HG03066 (cell line): ENCODE results near the gene SHC4.
"Not testable (repeated sequence)": the region's sequence is repeated elsewhere in the genome, so short reads cannot be mapped to it uniquely, and the experiment has no call there.

Source experiments
- ATAC-seq: cut with Tn5 transposase; IDR thresholded peaks from one replicate; pipeline ENCODE4 v1.9.1; 2021; ENCODE audit warnings: low read depth; ENCODE audit not compliant: unreplicated experiment

SHC4 gene

DNA sequence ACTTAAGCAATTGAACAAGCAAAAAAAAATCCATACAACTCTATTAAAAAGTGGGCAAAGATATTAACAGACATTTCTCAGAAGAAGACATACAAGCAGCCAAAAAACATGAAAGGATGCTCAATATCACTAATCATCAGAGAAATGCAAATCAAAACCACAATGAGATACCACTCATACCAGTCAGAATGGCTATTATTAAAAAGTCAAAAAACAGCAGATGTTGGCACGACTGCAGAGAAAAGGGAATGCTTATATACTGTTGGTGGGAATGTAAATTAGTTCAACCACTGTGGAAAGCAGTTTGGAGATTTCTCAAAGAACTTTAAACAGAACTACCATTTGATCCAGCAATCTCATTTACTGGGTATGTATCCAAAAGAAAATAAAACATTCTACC lies 7.2 kb upstream of the SHC4 start:
- not testable (repeated sequence) for ATAC-seq

DNA sequence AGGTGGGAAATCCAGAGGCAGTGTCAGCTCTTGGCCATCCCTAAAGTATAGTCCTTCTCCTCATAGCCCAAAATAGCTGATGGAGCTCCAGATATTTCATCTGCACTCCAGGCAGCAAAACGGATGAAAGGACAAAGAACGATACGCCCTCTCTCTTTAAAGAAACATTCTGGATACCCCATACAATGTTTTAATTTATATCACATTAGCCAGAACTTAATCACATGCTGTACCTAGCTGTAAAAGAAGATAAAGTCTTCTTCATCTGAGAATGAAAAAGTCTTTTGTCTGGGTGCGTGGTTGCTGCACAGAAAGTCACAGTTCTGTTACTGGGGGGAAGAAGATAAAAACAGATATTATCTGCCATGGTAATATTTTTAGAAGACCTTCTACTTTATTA lies 4.3 kb upstream of the SHC4 start:
- ATAC-seq = no peak

DNA sequence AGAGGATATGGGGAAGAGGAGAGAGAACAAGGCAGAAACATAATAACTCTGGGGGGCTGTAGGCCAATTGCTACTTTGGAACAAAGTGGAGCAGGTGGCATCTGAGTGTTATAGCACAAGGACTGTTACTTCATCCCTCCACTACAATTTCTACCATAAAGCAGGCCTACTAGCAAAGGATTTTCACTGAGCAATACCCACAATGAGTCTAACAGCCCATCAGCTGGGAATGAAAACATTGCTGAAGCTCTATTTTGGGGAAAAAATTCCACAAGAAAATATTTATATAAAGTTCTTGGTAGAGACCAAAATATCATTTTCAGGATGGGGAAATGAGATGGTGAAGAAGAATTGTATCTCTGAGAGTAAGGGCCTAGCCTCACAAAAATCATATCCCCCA lies 3.6 kb upstream of the SHC4 start:
- no peak for ATAC-seq

DNA sequence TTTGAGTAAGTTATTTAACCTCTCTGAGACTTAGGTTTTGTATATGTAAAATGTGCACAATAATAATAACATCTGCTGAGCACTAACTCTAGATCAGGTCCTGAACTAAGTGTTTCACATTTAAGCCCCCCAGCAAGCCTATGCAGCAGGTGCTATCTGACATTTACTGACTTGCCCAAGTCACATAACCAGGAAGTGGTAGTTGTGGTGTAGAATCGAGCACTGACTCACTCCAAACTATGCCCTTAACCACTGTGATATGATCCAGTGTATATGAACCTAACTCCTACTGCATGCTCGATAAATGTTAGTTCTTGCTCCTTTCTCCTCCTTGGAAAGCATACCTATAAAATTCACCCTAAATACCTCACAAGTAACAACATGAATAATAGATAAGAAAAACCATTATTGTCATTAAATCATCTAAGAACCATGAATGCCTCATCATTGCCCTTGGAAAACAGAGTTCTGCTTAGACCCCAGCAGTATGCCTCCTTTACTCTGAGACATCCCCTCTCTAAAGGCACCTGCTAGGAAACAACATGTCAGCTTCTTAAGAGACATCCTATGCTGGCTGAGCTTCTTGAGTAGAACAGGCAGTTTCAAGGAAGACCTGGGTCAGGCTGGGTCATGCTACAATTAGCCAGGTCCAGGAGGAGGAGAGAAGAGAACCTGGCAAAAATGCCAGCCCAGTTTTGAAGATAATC lies 3.0 kb upstream of the SHC4 start:
- ATAC-seq = peak; percentile 61

DNA sequence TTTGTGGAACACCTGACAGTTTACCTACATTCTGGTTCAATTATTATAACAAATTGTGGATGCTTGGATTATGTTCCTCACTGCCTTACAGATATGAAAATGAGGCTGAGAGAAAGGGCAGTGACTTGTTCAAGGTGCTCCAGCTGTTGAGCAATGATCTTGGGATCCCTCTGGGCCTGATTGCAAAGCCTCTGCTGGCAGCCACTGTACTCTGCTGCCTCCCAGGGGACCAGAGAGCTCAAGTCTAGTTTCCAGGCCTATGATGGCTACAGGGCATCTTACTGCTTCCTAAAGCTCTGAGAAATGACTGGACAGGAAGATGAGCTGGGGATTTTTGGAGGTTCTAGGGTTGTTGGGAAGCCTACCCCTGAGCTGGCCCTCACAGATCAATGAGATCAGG lies 2.3 kb upstream of the SHC4 start:
- no peak for ATAC-seq

DNA sequence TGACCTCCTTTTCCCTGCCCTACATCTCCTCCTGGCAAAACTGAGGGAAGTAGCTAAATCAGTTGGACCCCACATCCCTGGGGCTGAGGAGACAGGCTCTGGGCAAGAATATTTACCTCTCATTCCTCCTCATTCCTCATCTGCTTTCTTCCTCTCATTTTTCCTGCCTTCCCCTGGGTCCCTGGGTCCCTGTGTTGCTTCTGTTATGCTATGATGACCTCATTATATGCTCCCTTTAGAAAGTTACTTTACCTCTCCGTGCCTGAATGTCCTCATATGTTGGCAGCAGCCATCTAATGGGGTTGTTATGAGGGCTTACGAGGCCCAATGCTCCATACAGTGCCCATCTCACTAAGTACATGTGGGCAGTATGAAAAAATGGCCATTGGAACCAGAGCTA lies 1.2 kb upstream of the SHC4 start:
- no peak for ATAC-seq

DNA sequence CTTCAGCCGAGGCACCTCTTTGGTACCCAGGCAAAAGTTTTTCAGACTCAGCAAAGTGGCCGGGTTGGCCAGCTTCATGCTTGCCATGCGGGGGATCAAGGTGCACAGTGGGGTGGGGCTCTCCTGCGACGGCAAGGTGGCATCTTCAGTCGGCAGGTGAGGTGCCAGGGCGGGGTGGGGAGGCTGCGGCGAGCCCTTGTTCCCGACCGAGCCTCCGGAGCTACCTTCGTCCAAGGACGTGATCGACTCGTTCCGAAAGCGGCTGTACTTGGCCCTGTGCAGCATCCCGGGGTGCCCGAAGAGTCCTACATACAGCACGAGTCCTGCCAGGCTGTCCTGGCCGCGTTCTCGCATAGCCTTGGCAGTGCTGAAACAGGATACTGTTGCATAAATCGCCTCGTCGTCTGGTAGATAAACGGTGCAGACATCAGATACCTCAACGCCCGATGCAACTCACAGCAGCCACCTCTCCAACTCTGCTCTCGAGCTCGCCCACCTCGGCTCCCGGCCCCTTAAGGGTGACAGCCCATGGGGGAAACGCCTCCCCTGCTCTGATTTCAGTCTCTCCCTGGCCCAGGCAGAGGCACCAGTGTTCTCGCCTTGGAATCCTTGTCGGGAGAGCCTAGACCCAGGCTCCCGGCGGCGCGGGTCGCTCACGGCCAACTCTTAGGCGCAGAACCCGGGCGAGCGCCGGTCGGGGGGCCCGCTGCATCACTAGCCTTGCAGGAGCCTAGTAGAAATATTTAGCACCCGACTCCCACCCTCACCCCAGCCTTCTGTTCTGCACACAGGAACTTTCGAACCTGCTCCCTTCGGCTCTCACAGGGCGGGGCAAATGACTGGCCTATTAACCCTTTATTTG lies 826 bp downstream of the SHC4 start:
- no peak for ATAC-seq

DNA sequence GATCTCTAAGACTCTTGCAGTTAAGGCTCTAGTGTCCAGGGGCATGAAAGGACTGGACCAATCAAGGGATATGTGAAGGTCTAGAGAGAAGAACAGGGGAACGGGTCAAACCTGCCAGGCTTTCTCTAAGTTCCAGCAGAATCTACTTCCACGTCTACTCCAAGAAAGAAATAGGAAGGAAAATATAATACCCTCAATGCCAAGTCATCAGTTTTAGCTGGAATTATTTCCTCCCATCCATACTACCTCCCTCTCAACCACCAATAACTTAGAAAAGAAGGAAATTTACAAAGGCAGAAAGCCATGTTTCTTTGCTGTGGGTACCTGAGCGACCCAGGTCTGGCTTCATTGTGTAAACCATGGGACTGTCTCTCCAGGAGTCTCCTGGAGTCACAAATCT lies 7.8 kb downstream of the SHC4 start:
- ATAC-seq = no peak

DNA sequence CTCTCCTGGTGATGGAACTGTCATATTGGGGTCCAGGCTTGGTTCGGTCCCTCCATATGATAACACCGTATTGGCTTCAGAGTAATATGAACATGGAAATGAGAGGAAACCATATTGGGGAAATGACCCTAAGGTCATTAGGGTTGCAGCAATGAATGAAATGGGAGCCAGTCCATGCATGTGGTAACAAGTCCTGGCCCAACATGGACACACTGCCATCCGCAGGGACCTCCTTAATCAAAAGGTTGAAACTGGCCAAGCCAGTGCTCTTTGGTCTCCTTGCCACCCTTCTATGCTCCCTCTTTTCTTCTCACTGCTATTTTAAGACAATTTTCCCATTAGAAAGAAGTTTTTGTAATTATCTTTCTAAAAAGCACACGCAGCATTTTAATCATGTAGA lies 8.3 kb downstream of the SHC4 start:
- ATAC-seq = no peak

DNA sequence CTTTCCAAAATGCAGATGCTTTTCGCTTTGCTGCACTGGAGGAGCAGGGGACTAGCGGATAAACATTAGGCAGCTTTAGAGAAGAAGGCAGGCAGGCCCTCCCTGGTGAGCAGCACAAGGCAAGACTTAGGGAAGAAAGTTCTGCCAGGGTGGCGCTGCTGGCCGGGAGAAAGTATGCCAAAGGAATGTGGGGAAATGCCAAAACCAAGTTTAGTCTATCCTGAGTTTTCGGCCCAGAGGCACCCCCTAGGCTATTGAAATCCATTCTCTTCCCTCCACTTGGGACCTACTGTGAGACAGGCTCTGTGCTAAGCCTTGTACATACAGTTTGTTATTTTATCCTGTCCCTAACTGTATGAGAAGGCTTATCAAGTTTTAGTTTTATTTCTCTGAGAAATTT lies 9.2 kb downstream of the SHC4 start:
- ATAC-seq = no peak

DNA sequence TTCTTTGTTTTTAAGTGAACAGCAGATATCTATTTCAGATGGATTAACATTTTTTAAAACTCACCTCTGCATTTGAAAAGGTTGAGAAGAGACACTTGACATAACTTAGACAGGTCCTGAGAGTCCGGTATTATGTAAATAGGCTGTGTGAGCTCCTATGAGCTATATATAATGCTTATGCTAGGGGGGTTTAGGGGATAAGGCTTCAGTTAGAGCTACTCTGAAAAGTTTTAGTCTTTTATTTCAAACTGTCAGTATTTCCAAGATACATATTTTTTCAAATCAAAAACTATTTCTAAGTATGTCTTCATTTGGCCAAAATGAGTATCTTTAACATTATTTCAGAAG lies 16.9 kb downstream of the SHC4 start:
- no peak for ATAC-seq

DNA sequence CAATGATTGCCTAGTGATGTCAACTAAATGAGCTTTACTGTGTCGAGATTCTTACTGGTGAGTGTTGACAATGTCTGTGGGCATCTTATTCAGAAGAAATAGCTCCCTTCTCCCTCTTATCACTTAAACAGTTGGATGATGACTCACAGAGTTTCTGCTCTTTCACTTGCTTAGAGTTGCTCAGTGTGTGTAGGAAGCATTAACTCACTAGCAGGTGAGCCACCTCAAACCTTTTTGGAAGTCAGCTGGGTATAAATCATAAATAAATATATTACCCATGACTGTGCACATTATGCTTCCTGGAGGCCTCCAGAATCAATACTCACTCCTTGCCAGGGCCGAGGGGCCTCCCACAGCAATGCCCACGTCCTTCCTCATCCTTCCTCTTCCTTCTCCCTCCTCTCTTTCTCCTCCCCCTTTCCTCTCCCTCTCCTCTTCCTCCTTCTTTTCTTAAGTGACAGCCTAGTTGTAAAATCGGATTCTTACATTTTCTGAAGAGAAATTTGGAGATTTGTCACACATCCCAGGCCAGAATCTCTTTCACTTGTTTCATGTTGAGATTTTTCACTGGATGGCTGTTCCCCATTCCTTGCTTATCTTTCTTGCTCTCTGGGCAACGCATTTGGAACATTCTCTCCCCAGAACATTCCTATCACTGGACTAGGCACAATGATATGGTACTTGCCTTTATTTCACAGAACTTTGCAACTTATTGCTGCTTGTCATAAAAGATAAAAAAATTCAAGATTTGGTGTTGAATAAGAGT lies 17.5 kb downstream of the SHC4 start:
- no peak for ATAC-seq

DNA sequence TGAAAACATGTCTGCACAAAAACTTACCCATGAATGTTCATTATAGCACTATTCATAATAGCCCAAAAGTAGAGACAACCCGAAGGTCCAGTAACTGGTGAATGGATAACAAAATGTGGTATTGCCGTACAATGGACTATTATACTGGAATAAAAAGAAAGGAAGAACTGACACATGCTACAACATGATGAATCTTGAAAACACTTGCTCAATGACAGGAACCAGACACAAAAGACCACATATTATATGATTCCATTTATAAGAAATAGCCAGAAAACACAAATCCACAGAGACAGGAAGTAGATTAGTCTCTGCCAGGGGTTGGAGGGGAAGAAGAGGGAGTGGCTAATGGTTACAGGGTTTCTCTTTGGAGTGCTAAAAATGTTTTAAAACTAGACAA lies 18.3 kb downstream of the SHC4 start:
- no peak for ATAC-seq

DNA sequence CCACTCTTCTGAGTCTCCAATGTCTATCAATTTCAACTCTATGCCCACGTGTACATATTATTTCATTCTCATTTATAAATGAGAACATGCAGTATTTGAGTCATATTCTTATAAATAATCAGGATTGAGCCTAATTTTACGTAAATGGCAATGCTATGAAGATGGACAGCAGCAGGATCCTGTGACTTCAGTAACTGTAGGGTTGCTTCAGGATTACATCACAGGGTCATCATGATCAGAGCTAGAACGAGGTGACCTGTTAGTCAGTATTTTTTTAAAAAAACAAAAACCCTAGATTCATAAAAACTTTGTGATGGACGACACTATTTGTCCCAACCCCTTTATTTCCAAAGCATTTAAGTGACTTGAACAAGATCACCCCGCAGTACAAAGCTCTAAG lies 21.8 kb downstream of the SHC4 start:
- ATAC-seq = no peak

DNA sequence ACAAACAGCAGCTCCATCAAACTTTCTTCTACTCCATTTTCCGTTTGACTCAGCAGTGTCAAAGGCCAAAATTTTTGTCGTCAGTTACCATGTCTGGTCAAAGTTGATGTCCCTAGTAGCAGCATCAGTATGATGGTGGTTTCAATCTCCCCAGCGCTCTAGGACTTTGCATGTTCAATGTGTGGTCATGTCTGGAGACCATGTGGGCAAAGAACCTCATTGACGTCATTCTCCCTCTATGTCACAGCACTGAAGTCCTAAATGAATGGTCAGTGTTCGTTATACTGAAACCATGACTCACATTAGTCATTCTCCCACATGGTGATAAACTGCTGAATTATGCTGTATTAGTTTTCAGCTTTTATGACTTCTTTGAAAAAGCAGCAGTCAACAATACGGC lies 23.2 kb downstream of the SHC4 start:
- peak; percentile 81 for ATAC-seq

DNA sequence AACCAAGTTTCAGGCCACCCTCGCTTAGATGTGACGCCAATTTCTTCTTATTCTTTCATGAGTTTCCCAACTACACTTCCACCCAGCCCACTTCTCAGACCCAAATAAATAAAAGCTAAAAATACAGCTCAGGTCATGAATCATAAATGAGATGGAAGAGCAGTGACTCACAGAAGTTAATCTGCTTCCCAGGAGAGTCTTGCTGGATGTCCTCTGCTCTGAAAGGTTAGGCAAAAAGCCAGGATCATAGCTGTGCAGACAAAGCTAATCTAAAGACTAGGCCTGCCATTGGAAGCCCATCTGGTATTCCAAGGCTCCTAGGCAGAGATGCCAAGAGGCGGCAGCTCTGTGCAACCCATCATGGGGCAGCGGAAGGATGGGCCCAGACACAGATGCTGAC lies 24.1 kb downstream of the SHC4 start:
- ATAC-seq = no peak

DNA sequence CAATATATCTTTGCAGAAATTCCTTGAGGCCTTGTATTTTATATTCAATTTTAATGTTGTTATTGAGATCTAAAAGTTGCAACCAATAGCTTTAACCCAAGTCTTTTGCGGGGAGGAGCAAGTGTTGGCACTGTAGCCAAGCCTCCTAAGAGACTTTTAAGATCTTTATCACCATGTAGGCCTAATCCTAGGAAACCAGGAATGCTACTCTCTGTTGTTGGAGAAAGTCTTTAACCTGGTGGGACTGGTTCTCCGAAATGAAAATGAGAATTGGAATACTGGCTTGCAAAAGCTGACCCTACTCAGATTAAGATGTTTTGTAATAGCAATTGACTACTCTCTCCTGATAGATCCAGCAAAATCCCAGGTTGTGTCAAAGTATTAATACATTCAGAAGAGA lies 25.8 kb downstream of the SHC4 start:
- ATAC-seq = no peak

DNA sequence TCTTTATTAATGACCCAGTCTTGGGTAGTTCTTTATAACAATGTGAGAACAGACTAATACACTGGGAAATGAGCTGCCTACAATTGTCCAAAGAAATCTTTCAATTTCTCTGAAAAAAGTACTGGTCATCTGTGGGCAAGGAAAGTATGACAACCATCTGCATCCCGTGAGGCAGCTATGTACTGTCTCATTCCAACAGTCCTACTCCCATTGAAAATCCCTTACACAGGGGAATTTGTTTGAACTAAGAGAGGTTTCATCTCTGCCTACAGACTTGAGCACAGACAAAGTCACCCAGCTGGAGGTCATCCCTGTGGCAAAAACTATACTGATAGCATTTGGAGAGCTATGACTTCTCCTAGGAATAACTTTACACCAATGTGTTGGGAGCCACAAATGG lies 27.1 kb downstream of the SHC4 start:
- no peak for ATAC-seq

DNA sequence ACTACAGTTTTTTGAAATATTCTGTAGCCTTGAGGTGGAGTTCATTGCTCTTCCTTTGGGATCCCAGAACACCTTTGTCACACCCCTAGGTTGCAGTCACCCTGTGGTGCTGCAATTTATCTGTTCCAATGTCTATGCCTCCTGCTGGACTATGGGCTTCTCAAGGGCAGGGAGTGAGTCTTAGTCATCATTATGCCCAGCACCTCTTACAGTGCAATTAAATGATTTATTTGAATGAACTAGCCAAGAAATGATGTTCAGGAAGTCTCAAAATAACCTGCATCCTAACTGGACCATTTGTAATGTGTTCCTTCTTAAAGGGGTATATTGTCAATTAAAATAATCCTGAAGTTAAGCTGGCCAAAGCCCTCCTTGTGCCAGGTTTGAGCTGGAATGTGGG lies 28.5 kb downstream of the SHC4 start:
- ATAC-seq = no peak

DNA sequence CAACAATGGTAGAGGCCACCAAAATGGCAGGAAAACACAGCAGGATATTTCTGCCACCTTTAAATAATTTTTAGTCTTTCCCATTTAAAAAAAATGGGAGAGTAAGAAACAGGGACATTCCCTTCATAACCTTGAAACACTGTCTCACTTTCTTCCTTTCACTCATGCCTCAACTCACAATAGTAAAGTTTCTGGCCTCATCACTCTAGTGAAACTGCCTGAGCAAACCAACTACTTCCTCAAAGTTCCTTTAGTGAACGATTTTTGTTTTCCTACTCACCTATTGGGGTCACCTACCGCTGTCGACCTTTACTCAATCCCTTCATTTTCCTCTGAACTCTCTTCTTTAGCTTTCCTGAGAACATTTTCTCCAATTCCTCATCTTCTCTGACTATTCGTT lies 33.0 kb downstream of the SHC4 start:
- no peak for ATAC-seq

DNA sequence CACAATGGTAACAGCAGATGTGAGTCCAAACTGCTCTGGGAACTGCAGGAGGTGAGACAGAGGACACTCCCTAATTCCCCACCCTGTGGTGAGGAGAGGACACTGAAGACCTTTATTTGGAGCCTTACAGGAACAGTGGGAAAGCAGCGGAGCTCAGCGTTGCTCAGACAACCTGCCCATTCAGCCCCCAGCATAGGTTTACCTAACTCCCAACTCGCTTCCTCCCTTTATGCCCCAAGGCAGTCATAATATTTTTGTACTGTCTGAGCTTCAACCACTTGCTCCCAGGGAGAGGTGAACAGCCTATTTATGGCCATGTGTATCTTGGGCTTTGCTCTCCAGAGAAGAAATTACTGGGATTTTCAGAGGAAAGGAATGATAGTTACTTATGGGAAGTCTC lies 34.1 kb downstream of the SHC4 start:
- ATAC-seq = no peak
